ENCODE results near the gene CHST15. TPM values are rescaled to one million over a fixed set of nuclear protein-coding genes. Genes with fewer than 3 reads are reported as not detected.

The CHST15 gene
- total RNA-seq, 6 donors from 2014 or later, result 16.1 to 54.5 (median 27.3) TPM

- 89 to 92% methylated on average over 9 of the region's 9 CpGs for WGBS, 2 donors
- TF ChIP-seq POLR2A (IDR thresholded peaks at IDR 0.05) (no peak), POLR2AphosphoS5 (IDR thresholded peaks at IDR 0.05) (no peak), EP300 (IDR thresholded peaks at IDR 0.05) (no peak)
- TF ChIP-seq, protein P1, sequence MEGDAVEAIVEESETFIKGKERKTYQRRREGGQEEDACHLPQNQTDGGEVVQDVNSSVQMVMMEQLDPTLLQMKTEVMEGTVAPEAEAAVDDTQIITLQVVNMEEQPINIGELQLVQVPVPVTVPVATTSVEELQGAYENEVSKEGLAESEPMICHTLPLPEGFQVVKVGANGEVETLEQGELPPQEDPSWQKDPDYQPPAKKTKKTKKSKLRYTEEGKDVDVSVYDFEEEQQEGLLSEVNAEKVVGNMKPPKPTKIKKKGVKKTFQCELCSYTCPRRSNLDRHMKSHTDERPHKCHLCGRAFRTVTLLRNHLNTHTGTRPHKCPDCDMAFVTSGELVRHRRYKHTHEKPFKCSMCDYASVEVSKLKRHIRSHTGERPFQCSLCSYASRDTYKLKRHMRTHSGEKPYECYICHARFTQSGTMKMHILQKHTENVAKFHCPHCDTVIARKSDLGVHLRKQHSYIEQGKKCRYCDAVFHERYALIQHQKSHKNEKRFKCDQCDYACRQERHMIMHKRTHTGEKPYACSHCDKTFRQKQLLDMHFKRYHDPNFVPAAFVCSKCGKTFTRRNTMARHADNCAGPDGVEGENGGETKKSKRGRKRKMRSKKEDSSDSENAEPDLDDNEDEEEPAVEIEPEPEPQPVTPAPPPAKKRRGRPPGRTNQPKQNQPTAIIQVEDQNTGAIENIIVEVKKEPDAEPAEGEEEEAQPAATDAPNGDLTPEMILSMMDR (IDR thresholded peaks at IDR 0.05), result no peak
- no peak overlapping the region for H3K4me3 ChIP-seq
Observed at GRCh38 chr10:124079864-124080263, 13.5 kb downstream of the CHST15 start.

DNA sequence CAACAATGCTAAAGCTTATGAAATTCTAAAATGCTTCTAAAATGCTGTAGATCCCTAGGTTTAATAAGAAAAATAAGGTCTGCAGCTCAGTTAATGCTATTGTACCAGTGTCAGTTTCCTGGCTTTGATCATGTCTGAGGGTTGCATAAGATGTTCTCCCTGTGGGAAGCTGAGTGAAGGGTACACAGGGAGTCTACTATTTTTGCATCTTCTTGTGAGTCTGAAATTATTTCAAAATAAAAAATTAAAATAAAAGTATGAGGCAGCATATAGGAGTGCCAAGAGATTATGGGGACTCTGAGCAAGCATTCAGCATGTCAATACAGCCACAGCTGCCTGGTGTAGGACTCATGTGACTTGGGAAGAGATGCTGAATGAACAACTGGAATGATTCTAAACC lies 14.7 kb downstream of the CHST15 start:
- H3K27ac ChIP-seq, result no peak overlapping the region
- no peak for DNase-seq
- no peaks in the 10 kb centered on the region for H3K36me3 ChIP-seq
- H3K9me3 ChIP-seq, result no peaks in the 10 kb centered on the region
- peak in 1 of 2 donors; percentile 11 for ATAC-seq (ENCODE audit: low FRiP score in 2 of 2)
- peaks cover 0 to 14% (median 10%) of the 10 kb centered on the region in 4 donors for H3K4me1 ChIP-seq
- no peaks in the 10 kb centered on the region for H3K27me3 ChIP-seq
- H3K4me3 ChIP-seq, result no peak overlapping the region
- TF ChIP-seq EP300 (IDR thresholded peaks at IDR 0.05) (no peak), POLR2AphosphoS5 (IDR thresholded peaks at IDR 0.05) (no peak), POLR2A (IDR thresholded peaks at IDR 0.05) (no peak)
- TF ChIP-seq, protein P1 (IDR thresholded peaks at IDR 0.05), result no peak

More at GRCh38 chr10:124079864-124080263, 13.5 kb downstream of the CHST15 start:
- H3K27ac ChIP-seq, result no peak overlapping the region
- no peaks in the 10 kb centered on the region for H3K36me3 ChIP-seq
- H3K9me3 ChIP-seq, result no peaks in the 10 kb centered on the region
- peaks cover 0 to 14% (median 5%) of the 10 kb centered on the region in 4 donors for H3K4me1 ChIP-seq
- DNase-seq (no peak), ATAC-seq (ENCODE audit: low FRiP score in 2 of 2) (no peak)
- no peaks in the 10 kb centered on the region for H3K27me3 ChIP-seq

- WGBS, 2 donors, result 86 to 87% methylated on average over 4 of the region's 4 CpGs
- no peak for DNase-seq
- Histone ChIP-seq H3K27me3 (no peaks in the 10 kb centered on the region), H3K36me3 (no peaks in the 10 kb centered on the region), H3K9me3 (no peaks in the 10 kb centered on the region), H3K4me1 (peaks cover 0 to 14% (median 10%) of the 10 kb centered on the region in 4 donors), H3K27ac (no peak overlapping the region), H3K4me3 (no peak overlapping the region)
- no peak for TF ChIP-seq POLR2A (IDR thresholded peaks at IDR 0.05)
- no peak for TF ChIP-seq POLR2AphosphoS5 (IDR thresholded peaks at IDR 0.05)
- TF ChIP-seq EP300 (IDR thresholded peaks at IDR 0.05), result no peak
- TF ChIP-seq, protein P1 (IDR thresholded peaks at IDR 0.05), result no peak
- no peak for ATAC-seq (ENCODE audit: low FRiP score in 2 of 2)
Observed at GRCh38 chr10:124078028-124078427, 15.4 kb downstream of the CHST15 start.

DNA sequence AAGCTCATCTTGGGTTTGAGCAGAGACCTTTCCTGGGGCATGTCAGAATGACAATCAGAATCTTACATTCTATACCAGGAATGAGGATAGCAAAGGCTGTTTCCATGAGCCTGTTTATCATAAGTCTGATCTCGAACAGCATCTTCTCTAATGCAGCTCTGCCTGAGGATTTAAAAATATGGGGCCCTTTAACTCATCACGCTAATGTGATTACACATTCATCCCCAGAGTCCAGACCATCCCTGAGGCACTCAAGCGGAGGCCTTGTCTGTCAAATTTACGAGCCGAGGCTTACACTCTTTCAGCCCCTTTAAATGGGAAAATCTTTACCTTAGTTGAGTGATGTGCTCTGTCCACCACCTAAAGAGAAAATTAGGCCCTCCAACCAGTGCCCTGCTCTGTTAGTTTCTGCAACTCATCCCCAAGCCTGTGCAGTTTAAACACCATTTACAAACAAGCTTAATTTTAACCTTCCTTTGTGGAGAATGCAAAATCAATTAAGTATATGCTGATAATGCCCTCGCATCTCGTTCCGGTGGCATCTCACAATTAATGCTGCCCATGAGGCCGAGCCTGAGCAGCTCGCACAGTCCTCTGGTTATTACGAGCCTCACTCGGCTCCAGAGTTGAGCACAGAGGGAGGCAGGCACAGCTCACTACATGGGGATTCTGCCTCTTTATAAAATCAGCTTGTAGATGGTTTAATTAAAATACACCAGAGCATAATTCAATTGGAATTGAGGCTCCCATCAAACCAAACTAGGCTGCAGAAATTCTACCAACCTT lies 16.0 kb downstream of the CHST15 start:
- Histone ChIP-seq H3K9me3 (no peaks in the 10 kb centered on the region), H3K36me3 (no peaks in the 10 kb centered on the region), H3K4me3 (no peak overlapping the region), H3K27me3 (no peaks in the 10 kb centered on the region), H3K4me1 (peaks cover 0 to 14% (median 10%) of the 10 kb centered on the region in 4 donors), H3K27ac (no peak overlapping the region)
- no peak for TF ChIP-seq EP300 (IDR thresholded peaks at IDR 0.05)
- TF ChIP-seq POLR2AphosphoS5 (IDR thresholded peaks at IDR 0.05), result no peak
- no peak for TF ChIP-seq POLR2A (IDR thresholded peaks at IDR 0.05)
- ATAC-seq (ENCODE audit: low FRiP score in 2 of 2) (no peak), DNase-seq (no peak)
- 96% methylated on average over 12 of the region's 12 CpGs for WGBS, 2 donors

DNA sequence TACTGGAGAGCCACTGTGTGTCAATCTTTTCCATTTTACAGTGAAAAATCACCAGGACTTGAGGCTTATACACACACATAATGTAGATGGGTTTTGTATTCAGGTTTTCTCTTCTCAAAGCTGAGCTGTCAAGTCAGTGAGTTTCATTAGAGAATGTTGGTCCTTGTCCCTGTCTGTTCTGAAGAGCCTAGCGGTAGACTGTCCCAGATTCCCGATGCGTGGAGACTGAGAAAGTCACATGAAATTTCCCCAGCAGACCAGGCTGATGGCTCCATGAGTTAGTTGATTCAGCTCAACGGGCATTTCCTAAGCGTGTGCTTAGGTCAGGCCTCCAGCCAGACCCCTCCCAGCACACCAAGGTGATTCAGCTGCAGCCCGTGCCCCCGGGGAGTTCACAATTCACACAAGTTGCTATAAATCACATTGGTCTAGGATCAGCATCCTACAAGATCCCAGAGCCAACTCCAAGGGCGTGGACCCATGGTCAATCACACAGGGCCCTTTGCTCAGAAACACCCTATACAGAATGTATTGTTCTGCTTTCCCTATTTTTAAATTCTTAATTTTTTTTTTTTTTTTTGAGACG lies 17.2 kb downstream of the CHST15 start:
- Histone ChIP-seq H3K4me3 (no peak overlapping the region), H3K9me3 (no peaks in the 10 kb centered on the region), H3K27me3 (no peaks in the 10 kb centered on the region), H3K36me3 (no peaks in the 10 kb centered on the region), H3K27ac (peak overlapping the region in 1 of 4 donors; percentile 19), H3K4me1 (peaks cover 0 to 14% (median 10%) of the 10 kb centered on the region in 4 donors)
- TF ChIP-seq POLR2AphosphoS5 (IDR thresholded peaks at IDR 0.05) (no peak), POLR2A (IDR thresholded peaks at IDR 0.05) (no peak), EP300 (IDR thresholded peaks at IDR 0.05) (no peak)
- TF ChIP-seq, protein P1 (IDR thresholded peaks at IDR 0.05), result no peak
- no peak for DNase-seq
- 89 to 94% methylated on average over 9 of the region's 9 CpGs for whole genome bisulfite sequencing, 2 donors
- no peak for ATAC-seq (ENCODE audit: low FRiP score in 2 of 2)
